K562 (cell line): ENCODE measurements around the gene NRTN.

Source experiments
- ARID3B ChIP-seq: fragments of 250-450 bp; sonication (Bioruptor Pico); IDR thresholded peaks from 2 replicates; pipeline ENCODE4 v1.4.0; 2020; ENCODE audit warnings: borderline replicate concordance
- CBFB ChIP-seq: sonication (generic); formaldehyde crosslinking; IDR thresholded peaks from 2 replicates; pipeline ENCODE4 v1.4.0; 2020; ENCODE audit warnings: mild to moderate bottlenecking, missing genetic modification reagents
- CTCF ChIP-seq, 3 experiments: IDR thresholded peaks in 2 of 3; conservative IDR thresholded peaks in 1 of 3; 2 replicates each; pipeline ENCODE4 v1.5.1; 2011 to 2012; ENCODE audit warnings: low read length in 3 of 3, mild to moderate bottlenecking in 3 of 3, control low read depth in 2 of 3, improper control_type of control experiment in 1 of 3, inconsistent platforms in 1 of 3, low read depth in 1 of 3, mixed read lengths in 1 of 3, moderate library complexity in 1 of 3; ENCODE audit not compliant: insufficient read depth in 2 of 3
- E2F4 ChIP-seq: sonication (generic); formaldehyde crosslinking; IDR thresholded peaks from 2 replicates; pipeline ENCODE4 v1.8.0; 2022; ENCODE audit warnings: mild to moderate bottlenecking, low read depth, missing genetic modification reagents
- EZH2 ChIP-seq: IDR thresholded peaks from 2 replicates; pipeline ENCODE4 v1.6.1; 2012; ENCODE audit warnings: low read depth, mild to moderate bottlenecking, inconsistent platforms, low read length, borderline replicate concordance
- GATAD2A ChIP-seq: fragments of 450-650 bp; IDR thresholded peaks from 2 replicates; pipeline ENCODE4 v1.6.1; 2017
- L3MBTL2 ChIP-seq: fragments of 450-650 bp; IDR thresholded peaks from 2 replicates; pipeline ENCODE4 v1.6.1; 2016; ENCODE audit warnings: mild to moderate bottlenecking, moderate library complexity
- MAX ChIP-seq: sonication (generic); formaldehyde crosslinking; IDR thresholded peaks from 2 replicates; pipeline ENCODE4 v1.9.0; 2022; ENCODE audit warnings: mild to moderate bottlenecking, missing genetic modification reagents
- POLR2A ChIP-seq: fragments of 450-650 bp; conservative IDR thresholded peaks from 2 replicates; pipeline ENCODE4 v1.6.1; 2016
- POLR2AphosphoS5 ChIP-seq: IDR thresholded peaks from 2 replicates; pipeline ENCODE4 v1.6.1; 2011; ENCODE audit warnings: mild to moderate bottlenecking, low read depth, low read length, moderate library complexity; ENCODE audit not compliant: control insufficient read depth, insufficient read depth
- TF ChIP-seq, protein P1 (sequence below): IDR thresholded peaks from 2 replicates; pipeline ENCODE4 v1.6.1; 2014; ENCODE audit warnings: antibody characterized with exemption

- no peak for TF ChIP-seq CTCF (IDR thresholded peaks at IDR 0.05 in 2 of 3, conservative IDR thresholded peaks at IDR 0.05 in 1 of 3; ENCODE audit: insufficient read depth in 2 of 3, low read depth in 1 of 3, low read length in 3 of 3)
- no peak for TF ChIP-seq GATAD2A
- no peak for TF ChIP-seq ARID3B (CRISPR knock-in tag)
- no peak for TF ChIP-seq L3MBTL2
- no peak for TF ChIP-seq POLR2A
- TF ChIP-seq EZH2 = no peak
- TF ChIP-seq, protein P1, sequence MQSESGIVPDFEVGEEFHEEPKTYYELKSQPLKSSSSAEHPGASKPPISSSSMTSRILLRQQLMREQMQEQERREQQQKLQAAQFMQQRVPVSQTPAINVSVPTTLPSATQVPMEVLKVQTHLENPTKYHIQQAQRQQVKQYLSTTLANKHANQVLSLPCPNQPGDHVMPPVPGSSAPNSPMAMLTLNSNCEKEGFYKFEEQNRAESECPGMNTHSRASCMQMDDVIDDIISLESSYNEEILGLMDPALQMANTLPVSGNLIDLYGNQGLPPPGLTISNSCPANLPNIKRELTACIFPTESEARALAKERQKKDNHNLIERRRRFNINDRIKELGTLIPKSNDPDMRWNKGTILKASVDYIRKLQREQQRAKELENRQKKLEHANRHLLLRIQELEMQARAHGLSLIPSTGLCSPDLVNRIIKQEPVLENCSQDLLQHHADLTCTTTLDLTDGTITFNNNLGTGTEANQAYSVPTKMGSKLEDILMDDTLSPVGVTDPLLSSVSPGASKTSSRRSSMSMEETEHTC = no peak
- TF ChIP-seq E2F4 = no peak
- TF ChIP-seq CBFB (CRISPR knock-in tag) = no peak
- no peak for TF ChIP-seq POLR2AphosphoS5
- no peak for TF ChIP-seq MAX (CRISPR knock-in tag)
Measured at GRCh38 chr19:5827342-5827890, 22.5 kb downstream of the NRTN start.
